HCT116 (cell line): ENCODE measurements around the gene SKAP1. TPM values are rescaled to one million over a fixed set of nuclear protein-coding genes. Genes with fewer than 3 reads are reported as not detected.

ENCODE experiments used
- ATAC-seq: fragments of 200-7000 bp; cut with Tn5 transposase; 2 replicates; pipeline ENCODE4 v1.9.1; 2020; ENCODE audit warnings: mild to moderate bottlenecking, moderate library complexity
- BruUV-seq: library from RNA; stranded (reverse); fragments of 400-500 nt; replicated peaks from 2 replicates; lab custom pipeline; 2021; lab: Mats Ljungman, UMichigan
- CTCF ChIA-PET: fragments of 300-600 bp; sonication (Branson Sonifier 250); formaldehyde crosslinking; loops from one replicate; lab custom pipeline; 2021; ENCODE audit warnings: antibody characterized with exemption; lab: Charles Lee
- POLR2A ChIA-PET: fragments of 300-600, 350-600 bp; sonication (Branson Sonifier 250); formaldehyde crosslinking; loops from one replicate; lab custom pipeline; 2021; ENCODE audit warnings: antibody characterized with exemption; lab: Charles Lee
- RAD21 ChIA-PET, 2 experiments: fragments of 300-600 bp; sonication (Branson Sonifier 250); formaldehyde crosslinking; loops; one replicate each; lab custom pipeline; 2023; ENCODE audit warnings: low total read pairs in 2 of 2; ENCODE audit not compliant: uncharacterized antibody in 2 of 2, unreplicated experiment in 2 of 2, low non-redundant PET in 1 of 2; lab: Charles Lee
- DNase-seq: peaks from one replicate; pipeline ENCODE4 v3.0.0-alpha.2; 2010; ENCODE audit warnings: low read depth, low spot score
- H2AFZ ChIP-seq: fragments of 200-600 bp; shearing (Covaris generic), sonication (generic); 2 replicates; pipeline ENCODE4 v1.6.1; 2017; ENCODE audit warnings: low read depth, mixed run types, mixed read lengths, antibody characterized with exemption, low read length; ENCODE audit not compliant: poor library complexity, severe bottlenecking
- H3K27ac ChIP-seq: 2 replicates; pipeline ENCODE4 v1.5.1; 2012; ENCODE audit warnings: low read depth, low read length
- H3K27me3 ChIP-seq: fragments of 200-600 bp; sonication (generic); 2 replicates; pipeline ENCODE4 v1.6.1; 2016; ENCODE audit warnings: mixed run types, low read length, mixed read lengths; ENCODE audit not compliant: insufficient read depth
- H3K36me3 ChIP-seq, 2 experiments: fragments of 200-500 bp in 1 of 2; fragments of 200-600 bp in 1 of 2; sonication (Bioruptor generic) in 1 of 2; sonication (generic) in 1 of 2; 2 replicates each; pipeline versions ENCODE4 v1.5.1 to v1.6.1; 2014 to 2016; ENCODE audit warnings: low read length in 2 of 2, inconsistent platforms in 1 of 2, mixed read lengths in 1 of 2, mixed run types in 1 of 2; ENCODE audit not compliant: insufficient read depth in 2 of 2, control insufficient read depth in 1 of 2
- H3K4me1 ChIP-seq, 2 experiments: fragments of 200-600 bp in 1 of 2; sonication (generic) in 1 of 2; 2 replicates each; pipeline versions ENCODE4 v1.5.1 to v1.6.1; 2012 to 2017; ENCODE audit warnings: low read length in 2 of 2, inconsistent platforms in 1 of 2, mild to moderate bottlenecking in 1 of 2, mixed read lengths in 1 of 2, mixed run types in 1 of 2, moderate library complexity in 1 of 2; ENCODE audit not compliant: insufficient read depth in 2 of 2, control insufficient read depth in 1 of 2
- H3K4me2 ChIP-seq: fragments of 200-600 bp; sonication (generic); 2 replicates; pipeline ENCODE4 v1.6.1; 2017; ENCODE audit warnings: mixed run types, low read length, mixed read lengths
- H3K4me3 ChIP-seq, 2 experiments: fragments of 200-600 bp in 1 of 2; sonication (generic) in 1 of 2; replicated peaks in 1 of 2; 2 replicates each; pipeline ENCODE4 v1.5.1; 2011 to 2016; ENCODE audit warnings: low read length in 2 of 2, control low read depth in 1 of 2, low read depth in 1 of 2, mild to moderate bottlenecking in 1 of 2, mixed read lengths in 1 of 2, mixed run types in 1 of 2
- H3K79me2 ChIP-seq: fragments of 200-600 bp; sonication (generic); 2 replicates; pipeline ENCODE4 v1.6.1; 2017; ENCODE audit warnings: mild to moderate bottlenecking, mixed run types, low read length, moderate library complexity, mixed read lengths; ENCODE audit not compliant: insufficient read depth
- H3K9ac ChIP-seq: fragments of 200-600 bp; sonication (generic); 2 replicates; pipeline ENCODE4 v1.6.1; 2016; ENCODE audit warnings: low read length, mixed read lengths
- H3K9me2 ChIP-seq: fragments of 200-600 bp; sonication (generic), shearing (Covaris generic); 2 replicates; pipeline ENCODE4 v1.6.1; 2017; ENCODE audit warnings: mixed run types, mild to moderate bottlenecking, moderate library complexity; ENCODE audit not compliant: insufficient read depth
- H3K9me3 ChIP-seq, 2 experiments: fragments of 200-500 bp in 1 of 2; fragments of 200-600 bp in 1 of 2; sonication (Bioruptor generic) in 1 of 2; sonication (generic) in 1 of 2; 2 replicates each; pipeline ENCODE4 v1.6.1; 2014 to 2017; ENCODE audit warnings: low read length in 2 of 2, mixed read lengths in 2 of 2, inconsistent platforms in 1 of 2, low read depth in 1 of 2, mild to moderate bottlenecking in 1 of 2, mixed run types in 1 of 2, moderate library complexity in 1 of 2; ENCODE audit not compliant: control insufficient read depth in 1 of 2, insufficient read depth in 1 of 2
- H4K20me1 ChIP-seq: fragments of 200-600 bp; sonication (generic), shearing (Covaris generic); 2 replicates; pipeline ENCODE4 v1.6.1; 2017; ENCODE audit warnings: mixed run types, mild to moderate bottlenecking, moderate library complexity; ENCODE audit not compliant: insufficient read depth
- CEBPB ChIP-seq: IDR thresholded peaks from 2 replicates; pipeline ENCODE4 v1.6.1; 2012; ENCODE audit warnings: low read depth
- EGR1 ChIP-seq: IDR thresholded peaks from 2 replicates; pipeline ENCODE4 v1.6.1; 2012; ENCODE audit warnings: low read depth
- ELF1 ChIP-seq: IDR thresholded peaks from 2 replicates; pipeline ENCODE4 v1.6.1; 2012; ENCODE audit warnings: low read depth, borderline replicate concordance
- EZH2 ChIP-seq: fragments of 200-600 bp; sonication (generic); IDR thresholded peaks from 2 replicates; pipeline ENCODE4 v1.6.1; 2017; ENCODE audit warnings: antibody characterized with exemption, mixed run types
- EZH2phosphoT487 ChIP-seq: fragments of 200-600 bp; IDR thresholded peaks from 2 replicates; pipeline ENCODE4 v1.6.1; 2018; ENCODE audit warnings: antibody characterized with exemption, borderline replicate concordance
- FOSL1 ChIP-seq: IDR thresholded peaks from 2 replicates; pipeline ENCODE4 v1.6.1; 2012; ENCODE audit warnings: low read depth
- JUND ChIP-seq: IDR thresholded peaks from 2 replicates; pipeline ENCODE4 v1.6.1; 2012
- POLR2AphosphoS5 ChIP-seq: IDR thresholded peaks from 2 replicates; pipeline ENCODE4 v1.6.1; 2011; ENCODE audit warnings: mild to moderate bottlenecking, low read depth, low read length, moderate library complexity
- RAD21 ChIP-seq: IDR thresholded peaks from 2 replicates; pipeline ENCODE4 v1.6.1; 2012; ENCODE audit warnings: low read depth, mild to moderate bottlenecking
- SP1 ChIP-seq: IDR thresholded peaks from 2 replicates; pipeline ENCODE4 v1.6.1; 2012; ENCODE audit warnings: low read depth
- TCF7L2 ChIP-seq: IDR thresholded peaks from 2 replicates; pipeline ENCODE4 v1.7.0; 2011; ENCODE audit warnings: borderline replicate concordance, inconsistent platforms; ENCODE audit not compliant: insufficient read depth, insufficient read length; ENCODE audit errors: extremely low read depth
- YY1 ChIP-seq: IDR thresholded peaks from 2 replicates; pipeline ENCODE4 v1.6.1; 2011; ENCODE audit warnings: low read length, low read depth, moderate library complexity, mild to moderate bottlenecking; ENCODE audit not compliant: insufficient replicate concordance; ENCODE audit errors: extremely low read depth
- ZFX ChIP-seq: fragments of 450-650 bp; IDR thresholded peaks from 2 replicates; pipeline ENCODE4 v1.6.1; 2017
- ZNF274 ChIP-seq: fragments of 200-500 bp; sonication (Bioruptor generic); IDR thresholded peaks from 2 replicates; pipeline ENCODE4 v1.6.1; 2014; ENCODE audit warnings: mild to moderate bottlenecking, low read depth, low read length, inconsistent platforms
- intact Hi-C: fragments of 100-400 bp; cut with micrococcal nuclease; formaldehyde crosslinking; loops from 2 replicates; pipeline ENCODE4 v1.10.0; 2022
- total RNA-seq: library from RNA; stranded (reverse); gene quantifications from one replicate; pipeline ENCODE4 v1.2.1, GENCODE V29; 2021; ENCODE audit not compliant: unreplicated experiment
- TF ChIP-seq, protein P1 (sequence below): IDR thresholded peaks from 2 replicates; pipeline ENCODE4 v1.6.1; 2012
- TF ChIP-seq, protein P2 (sequence below): IDR thresholded peaks from 2 replicates; pipeline ENCODE4 v1.6.1; 2012
- TF ChIP-seq, protein P3 (sequence below), 3 experiments: fragments of 200-600 bp in 1 of 3; sonication (generic) in 1 of 3; IDR thresholded peaks in 2 of 3; conservative IDR thresholded peaks in 1 of 3; 2 replicates each; pipeline ENCODE4 v1.5.1; 2012 to 2017; ENCODE audit warnings: low read depth in 2 of 3, low read length in 2 of 3, antibody characterized with exemption in 1 of 3, borderline replicate concordance in 1 of 3, control low read depth in 1 of 3, mild to moderate bottlenecking in 1 of 3, mixed read lengths in 1 of 3, mixed run types in 1 of 3, moderate library complexity in 1 of 3; ENCODE audit not compliant: insufficient read depth in 1 of 3

Gene SKAP1
- total RNA-seq, 1 experiment from 2014 or later, result 12.4 TPM

DNA sequence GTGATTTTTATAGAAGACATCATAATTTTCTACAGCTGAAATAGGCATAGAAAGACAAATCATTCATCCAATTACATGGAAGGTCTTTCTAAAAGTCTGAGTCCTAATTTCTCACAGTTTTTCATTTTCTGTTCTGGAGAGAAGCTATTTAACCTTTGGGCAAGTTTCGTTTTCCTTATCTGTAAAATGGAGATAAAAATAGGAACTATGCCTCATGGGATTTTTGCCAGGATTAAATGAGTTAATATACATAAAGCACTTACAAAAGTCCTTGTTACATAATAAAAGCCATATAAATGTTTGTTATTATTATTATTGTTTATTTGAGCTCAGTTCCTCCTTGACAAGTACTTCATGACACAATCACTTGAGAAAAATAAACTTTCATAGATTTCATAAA, 121.4 kb downstream of the SKAP1 start:
- Histone ChIP-seq H3K27me3 (no peaks in the 10 kb centered on the region), H3K36me3 (no peaks in the 10 kb centered on the region), H3K79me2 (no peaks in the 10 kb centered on the region), H3K27ac (no peak overlapping the region), H2AFZ (peak overlapping the region; percentile 61), H3K4me1 (no peaks in the 10 kb centered on the region), H3K9me2 (no peaks in the 10 kb centered on the region), H3K4me2 (no peak overlapping the region), H4K20me1 (no peaks in the 10 kb centered on the region), H3K9ac (no peak overlapping the region), H3K9me3 (no peaks in the 10 kb centered on the region), H3K4me3 (no peak overlapping the region)
- TF ChIP-seq EZH2 (no peak), FOSL1 (no peak), YY1 (no peak), TCF7L2 (no peak), EZH2phosphoT487 (no peak)
- TF ChIP-seq, protein P1, sequence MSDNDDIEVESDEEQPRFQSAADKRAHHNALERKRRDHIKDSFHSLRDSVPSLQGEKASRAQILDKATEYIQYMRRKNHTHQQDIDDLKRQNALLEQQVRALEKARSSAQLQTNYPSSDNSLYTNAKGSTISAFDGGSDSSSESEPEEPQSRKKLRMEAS, result no peak
- no TSS peak for BruUV-seq
- ATAC-seq, result no peak
- POLR2A ChIA-PET, result interaction anchor here (0.7 kb wide), 2 partner anchors 10 to 15 kb away, joined by 3 read pairs; no protein-coding TSS in a partner anchor
- CTCF ChIA-PET, result interaction anchor here (0.5 to 2.8 kb wide), 44 partner anchors 8 to 570 kb away, joined by 3 to 41 read pairs (median 4); no protein-coding TSS in a partner anchor
- no peak for DNase-seq
- RAD21 ChIA-PET, result interaction anchor here (0.6 to 1.2 kb wide), 6 partner anchors 43 to 309 kb away, joined by 3 to 6 read pairs (median 4); partner anchors contain the start of gene HOXB5 (in 1 of the 2)
- intact Hi-C loops, result loop anchor here (1.0 to 5.0 kb wide), 2 partner anchors 64 to 310 kb away; no protein-coding TSS in a partner anchor

DNA sequence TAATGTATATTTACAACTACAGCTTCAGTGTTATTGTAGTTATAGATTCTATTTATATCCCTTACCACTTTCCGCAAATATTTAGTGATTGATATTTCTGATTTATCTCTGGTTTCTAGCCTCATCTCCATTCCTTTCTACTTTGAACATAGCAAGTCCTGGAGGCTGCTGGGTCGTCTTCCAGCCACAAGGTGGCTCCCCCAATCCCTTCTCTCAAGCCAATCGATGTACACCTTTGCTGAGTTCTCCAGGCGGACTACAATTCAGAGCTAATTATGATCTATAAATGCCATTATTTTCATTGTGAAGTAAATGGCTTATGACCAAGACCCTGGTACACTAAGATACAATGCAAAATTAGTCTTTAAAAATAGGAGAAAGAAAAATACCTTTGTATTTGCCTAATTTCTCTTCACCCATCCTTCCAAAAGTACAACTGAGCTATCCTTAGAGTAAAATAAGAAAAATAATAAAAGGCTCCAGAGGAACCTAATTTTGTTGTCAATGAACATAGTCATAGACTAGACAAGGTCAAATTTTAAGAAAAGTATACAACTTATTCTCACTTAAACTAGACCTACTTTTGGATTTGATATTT, 122.1 kb downstream of the SKAP1 start:
- no peaks in the 10 kb centered on the region for H3K9me2 ChIP-seq
- H3K27me3 ChIP-seq, result no peaks in the 10 kb centered on the region
- ChIA-PET CTCF (interaction anchor here (0.5 to 2.8 kb wide), 43 partner anchors 8 to 571 kb away, joined by 3 to 41 read pairs (median 4); no protein-coding TSS in a partner anchor), RAD21 (interaction anchor here (0.8 to 1.2 kb wide), 5 partner anchors 44 to 310 kb away, joined by 3 to 6 read pairs (median 3); no protein-coding TSS in a partner anchor), POLR2A (interaction anchor here (0.7 kb wide), 2 partner anchors 9 to 15 kb away, joined by 3 read pairs; no protein-coding TSS in a partner anchor)
- H2AFZ ChIP-seq, result peak overlapping the region; percentile 61
- H3K27ac ChIP-seq, result no peak overlapping the region
- 0 out of 2 replicates have a peak overlapping the region, but pooled peaks have one; percentile 1 for H3K4me2 ChIP-seq
- no TSS peak for BruUV-seq
- no peak overlapping the region for H3K9ac ChIP-seq
- no peaks in the 10 kb centered on the region for H4K20me1 ChIP-seq
- intact Hi-C loops, result loop anchor here (1.0 to 5.0 kb wide), 2 partner anchors 64 to 310 kb away; no protein-coding TSS in a partner anchor
- no peak overlapping the region for H3K4me3 ChIP-seq
- no peaks in the 10 kb centered on the region for H3K79me2 ChIP-seq
- DNase-seq (peak; percentile 78), ATAC-seq (peak; percentile 100)
- no peaks in the 10 kb centered on the region for H3K36me3 ChIP-seq
- no peaks in the 10 kb centered on the region for H3K4me1 ChIP-seq
- no peaks in the 10 kb centered on the region for H3K9me3 ChIP-seq
- no peak for TF ChIP-seq SP1
- TF ChIP-seq ZNF274, result no peak
- TF ChIP-seq ZFX, result no peak
- TF ChIP-seq, protein P1, result no peak
- no peak for TF ChIP-seq EZH2phosphoT487
- TF ChIP-seq JUND, result no peak
- no peak for TF ChIP-seq EZH2
- no peak for TF ChIP-seq EGR1
- no peak for TF ChIP-seq CEBPB
- TF ChIP-seq FOSL1, result no peak
- peak; percentile 75 for TF ChIP-seq RAD21
- no peak for TF ChIP-seq ELF1
- TF ChIP-seq, protein P2, sequence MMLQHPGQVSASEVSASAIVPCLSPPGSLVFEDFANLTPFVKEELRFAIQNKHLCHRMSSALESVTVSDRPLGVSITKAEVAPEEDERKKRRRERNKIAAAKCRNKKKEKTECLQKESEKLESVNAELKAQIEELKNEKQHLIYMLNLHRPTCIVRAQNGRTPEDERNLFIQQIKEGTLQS, result no peak
- TF ChIP-seq POLR2AphosphoS5, result no peak
- TF ChIP-seq, protein P3, sequence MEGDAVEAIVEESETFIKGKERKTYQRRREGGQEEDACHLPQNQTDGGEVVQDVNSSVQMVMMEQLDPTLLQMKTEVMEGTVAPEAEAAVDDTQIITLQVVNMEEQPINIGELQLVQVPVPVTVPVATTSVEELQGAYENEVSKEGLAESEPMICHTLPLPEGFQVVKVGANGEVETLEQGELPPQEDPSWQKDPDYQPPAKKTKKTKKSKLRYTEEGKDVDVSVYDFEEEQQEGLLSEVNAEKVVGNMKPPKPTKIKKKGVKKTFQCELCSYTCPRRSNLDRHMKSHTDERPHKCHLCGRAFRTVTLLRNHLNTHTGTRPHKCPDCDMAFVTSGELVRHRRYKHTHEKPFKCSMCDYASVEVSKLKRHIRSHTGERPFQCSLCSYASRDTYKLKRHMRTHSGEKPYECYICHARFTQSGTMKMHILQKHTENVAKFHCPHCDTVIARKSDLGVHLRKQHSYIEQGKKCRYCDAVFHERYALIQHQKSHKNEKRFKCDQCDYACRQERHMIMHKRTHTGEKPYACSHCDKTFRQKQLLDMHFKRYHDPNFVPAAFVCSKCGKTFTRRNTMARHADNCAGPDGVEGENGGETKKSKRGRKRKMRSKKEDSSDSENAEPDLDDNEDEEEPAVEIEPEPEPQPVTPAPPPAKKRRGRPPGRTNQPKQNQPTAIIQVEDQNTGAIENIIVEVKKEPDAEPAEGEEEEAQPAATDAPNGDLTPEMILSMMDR (IDR thresholded peaks at IDR 0.05 in 2 of 3, conservative IDR thresholded peaks at IDR 0.05 in 1 of 3; ENCODE audit: borderline replicate concordance in 1 of 3, insufficient read depth in 1 of 3, low read depth in 2 of 3, low read length in 2 of 3), result peak; percentile 81 to 99 (median 98)
